Measurements from ENCODE around the gene EYS. TPM values are rescaled to one million over a fixed set of nuclear protein-coding genes. Genes with fewer than 3 reads are reported as not detected.

The EYS gene
- total and polyA plus RNA-seq, 2 of the 8 experiments (the other 6 are each of a cell fraction or from before 2014, with no cell fraction given): 0.05 to 0.13 TPM

GRCh38 chr6:65416621-65417020 lies 290.4 kb downstream of the EYS start:
- H4K5ac ChIP-seq (ENCODE audit: insufficient read length, low read depth, low read length): no peak overlapping the region
- H3K56ac ChIP-seq (replicated peaks; ENCODE audit: insufficient read length, low read depth, low read length): no peak overlapping the region
- no peak overlapping the region for H2BK12ac ChIP-seq (ENCODE audit: low read depth, low read length)
- H3K18ac ChIP-seq (ENCODE audit: extremely low read depth, low read length): no peak overlapping the region
- H3K79me2 ChIP-seq (ENCODE audit: control insufficient read depth in 1 of 2, insufficient read depth in 2 of 2, low read length in 2 of 2): no peaks in the 10 kb centered on the region
- POLR2A ChIA-PET (ENCODE audit: partially characterized antibody): no interaction called here
- no peak overlapping the region for H3K9ac ChIP-seq (replicated peaks in 1 of 4; ENCODE audit: extremely low read depth in 1 of 4, low read depth in 3 of 4, low read length in 3 of 4)
- H3K79me1 ChIP-seq (ENCODE audit: low read depth, low read length): no peaks in the 10 kb centered on the region
- H2BK120ac ChIP-seq (replicated peaks; ENCODE audit: low read depth, low read length): no peak overlapping the region
- no peaks in the 10 kb centered on the region for H3K23me2 ChIP-seq (ENCODE audit: low read depth, low read length)
- H4K20me1 ChIP-seq (replicated peaks in 1 of 2; ENCODE audit: control insufficient read depth in 1 of 2, insufficient read depth in 2 of 2, low read length in 2 of 2): no peaks in the 10 kb centered on the region
- FAIRE-seq (no peak), DNase-seq (ENCODE audit: low read depth in 1 of 2, low spot score in 2 of 2) (no peak)
- CTCF ChIA-PET (ENCODE audit: partially characterized antibody): no interaction called here
- WGBS, 2 experiments (ENCODE audit: extremely low coverage in 1 of 2, insufficient coverage in 1 of 2, insufficient read length in 1 of 2, insufficient replicate concordance in 2 of 2, low coverage in 1 of 2, low lambda C conversion rate in 2 of 2, missing lambda C conversion rate in 1 of 2): 93% methylated on average over 3 of the region's 3 CpGs; no CpG with 5 or more reads in 1 of the 2 experiments
- no peak overlapping the region for H3K4me2 ChIP-seq (ENCODE audit: insufficient read depth in 1 of 2, low read depth in 2 of 2, low read length in 2 of 2)
- H2AFZ ChIP-seq (ENCODE audit: low read length): no peak overlapping the region
- H4K8ac ChIP-seq (ENCODE audit: extremely low read depth, insufficient read depth, low read length): no peak overlapping the region
- H2AK5ac ChIP-seq (ENCODE audit: low read depth, low read length): no peak overlapping the region
- H3K36me3 ChIP-seq (ENCODE audit: control insufficient read depth in 2 of 4, insufficient read depth in 4 of 4, low read length in 3 of 4): no peaks in the 10 kb centered on the region
- TF ChIP-seq RNF2 (IDR thresholded peaks at IDR 0.05; ENCODE audit: borderline replicate concordance, low read depth, low read length, missing control alignments, poor library complexity, severe bottlenecking) (no peak), POU5F1 (IDR thresholded peaks at IDR 0.05; ENCODE audit: low read depth, low read length) (no peak), CREB1 (IDR thresholded peaks at IDR 0.05) (no peak), ZNF274 (IDR thresholded peaks at IDR 0.05; ENCODE audit: borderline replicate concordance, extremely low read depth, low read length) (no peak), RFX5 (IDR thresholded peaks at IDR 0.05; ENCODE audit: borderline replicate concordance, low read depth, low read length) (no peak), SP1 (IDR thresholded peaks at IDR 0.05; ENCODE audit: low read depth, low read length) (no peak), RBBP5 (IDR thresholded peaks at IDR 0.05; ENCODE audit: borderline replicate concordance, low read depth, low read length) (no peak), BCL11A (IDR thresholded peaks at IDR 0.05; ENCODE audit: low read depth in 2 of 2, low read length in 2 of 2) (no peak), GTF2F1 (IDR thresholded peaks at IDR 0.05; ENCODE audit: borderline replicate concordance, low read depth, low read length) (no peak), TAF7 (optimal IDR thresholded peaks at IDR 0.05; ENCODE audit: borderline replicate concordance, low read depth, low read length) (no peak)
- TF ChIP-seq, protein P1, sequence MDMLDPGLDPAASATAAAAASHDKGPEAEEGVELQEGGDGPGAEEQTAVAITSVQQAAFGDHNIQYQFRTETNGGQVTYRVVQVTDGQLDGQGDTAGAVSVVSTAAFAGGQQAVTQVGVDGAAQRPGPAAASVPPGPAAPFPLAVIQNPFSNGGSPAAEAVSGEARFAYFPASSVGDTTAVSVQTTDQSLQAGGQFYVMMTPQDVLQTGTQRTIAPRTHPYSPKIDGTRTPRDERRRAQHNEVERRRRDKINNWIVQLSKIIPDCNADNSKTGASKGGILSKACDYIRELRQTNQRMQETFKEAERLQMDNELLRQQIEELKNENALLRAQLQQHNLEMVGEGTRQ (IDR thresholded peaks at IDR 0.05; ENCODE audit: low read length): no peak
- H3K4me1 ChIP-seq (replicated peaks in 1 of 4; ENCODE audit: control insufficient read depth in 3 of 4, insufficient read depth in 4 of 4, low read length in 3 of 4): no peaks in the 10 kb centered on the region
- H3K9me3 ChIP-seq (ENCODE audit: insufficient read depth in 2 of 2, low read depth in 1 of 2, low read length in 1 of 2): no peaks in the 10 kb centered on the region
- H2BK5ac ChIP-seq (ENCODE audit: low read depth, low read length): no peak overlapping the region
- H3K27me3 ChIP-seq (replicated peaks in 1 of 4; ENCODE audit: control insufficient read depth in 3 of 4, extremely low read depth in 1 of 4, insufficient read depth in 3 of 4, low read length in 3 of 4): no peaks in the 10 kb centered on the region
- no peak overlapping the region for H3K4ac ChIP-seq (replicated peaks; ENCODE audit: insufficient read length, low read depth, low read length)
- H3K27ac ChIP-seq (ENCODE audit: low read depth, low read length): no peak overlapping the region
- H3K14ac ChIP-seq (ENCODE audit: insufficient read length): no peak overlapping the region
- no peak overlapping the region for H4K91ac ChIP-seq (replicated peaks; ENCODE audit: insufficient read length, low read length)
- H3K4me3 ChIP-seq (ENCODE audit: extremely low read depth in 1 of 4, insufficient read depth in 2 of 4, low read depth in 3 of 4, low read length in 4 of 4): no peak overlapping the region
- no peak overlapping the region for H2BK20ac ChIP-seq (ENCODE audit: low read length)
- H2BK15ac ChIP-seq (ENCODE audit: low read length): no peak overlapping the region
- H3K23ac ChIP-seq (ENCODE audit: insufficient read length): no peak overlapping the region

Data from H1 (cell line).